ENCODE results near the gene ALPK3.

DNA sequence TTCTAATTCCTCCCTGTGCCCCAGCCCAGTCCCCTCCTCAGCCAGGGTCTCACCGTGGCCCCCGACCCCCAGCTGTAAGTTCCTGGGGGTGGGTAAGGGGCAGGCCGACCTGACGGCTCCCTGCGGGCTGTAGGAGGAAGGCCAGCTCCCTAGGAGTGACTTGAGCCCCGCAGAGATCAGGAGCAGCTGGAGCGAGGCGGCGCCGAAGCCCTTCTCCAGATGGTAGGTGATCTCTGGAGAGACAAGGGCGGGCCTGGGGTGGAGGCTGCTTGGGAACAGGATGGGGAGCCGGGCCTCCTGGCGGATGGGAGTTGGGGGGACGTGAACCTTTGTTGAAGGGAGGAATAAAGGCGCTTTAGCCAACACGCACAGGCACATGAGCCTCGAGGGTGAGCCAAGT is 71.5 kb downstream of the ALPK3 start:
- TF ChIP-seq, protein P1, sequence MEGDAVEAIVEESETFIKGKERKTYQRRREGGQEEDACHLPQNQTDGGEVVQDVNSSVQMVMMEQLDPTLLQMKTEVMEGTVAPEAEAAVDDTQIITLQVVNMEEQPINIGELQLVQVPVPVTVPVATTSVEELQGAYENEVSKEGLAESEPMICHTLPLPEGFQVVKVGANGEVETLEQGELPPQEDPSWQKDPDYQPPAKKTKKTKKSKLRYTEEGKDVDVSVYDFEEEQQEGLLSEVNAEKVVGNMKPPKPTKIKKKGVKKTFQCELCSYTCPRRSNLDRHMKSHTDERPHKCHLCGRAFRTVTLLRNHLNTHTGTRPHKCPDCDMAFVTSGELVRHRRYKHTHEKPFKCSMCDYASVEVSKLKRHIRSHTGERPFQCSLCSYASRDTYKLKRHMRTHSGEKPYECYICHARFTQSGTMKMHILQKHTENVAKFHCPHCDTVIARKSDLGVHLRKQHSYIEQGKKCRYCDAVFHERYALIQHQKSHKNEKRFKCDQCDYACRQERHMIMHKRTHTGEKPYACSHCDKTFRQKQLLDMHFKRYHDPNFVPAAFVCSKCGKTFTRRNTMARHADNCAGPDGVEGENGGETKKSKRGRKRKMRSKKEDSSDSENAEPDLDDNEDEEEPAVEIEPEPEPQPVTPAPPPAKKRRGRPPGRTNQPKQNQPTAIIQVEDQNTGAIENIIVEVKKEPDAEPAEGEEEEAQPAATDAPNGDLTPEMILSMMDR (IDR thresholded peaks at IDR 0.05), result no peak
- no peak for TF ChIP-seq POLR2A (IDR thresholded peaks at IDR 0.05)
